Loucy (cell line): ENCODE data around the gene HNRNPUL2.

ENCODE experiments used
- H2AFZ ChIP-seq: fragments of 200-600 bp; sonication (generic); 2 replicates; pipeline ENCODE4 v1.6.0; 2016; ENCODE audit warnings: antibody characterized with exemption, mild to moderate bottlenecking, low read length, moderate library complexity
- H3F3A ChIP-seq: fragments of 200-600 bp; 2 replicates; pipeline ENCODE4 v1.6.0; 2016; ENCODE audit warnings: antibody characterized with exemption, low read depth, mild to moderate bottlenecking
- H3K27me3 ChIP-seq: fragments of 200-600 bp; sonication (generic); 2 replicates; pipeline ENCODE4 v1.6.1; 2014; ENCODE audit warnings: low read length, mild to moderate bottlenecking; ENCODE audit not compliant: insufficient read depth, poor library complexity, severe bottlenecking
- H3K36me3 ChIP-seq: fragments of 200-600 bp; sonication (generic); 2 replicates; pipeline ENCODE4 v1.6.1; 2016; ENCODE audit warnings: low read length; ENCODE audit not compliant: insufficient read depth
- H3K4me1 ChIP-seq: fragments of 200-600 bp; sonication (generic); 2 replicates; pipeline ENCODE4 v1.5.1; 2014; ENCODE audit warnings: low read length, mild to moderate bottlenecking; ENCODE audit not compliant: insufficient read depth, poor library complexity, severe bottlenecking
- H3K4me2 ChIP-seq: fragments of 200-600 bp; sonication (generic); 2 replicates; pipeline ENCODE4 v1.6.0; 2014; ENCODE audit warnings: antibody characterized with exemption, low read length, low read depth, mild to moderate bottlenecking; ENCODE audit not compliant: poor library complexity, severe bottlenecking
- H3K4me3 ChIP-seq: fragments of 200-600 bp; sonication (generic); 2 replicates; pipeline ENCODE4 v1.5.1; 2014; ENCODE audit warnings: low read length, mild to moderate bottlenecking, mixed read lengths; ENCODE audit not compliant: poor library complexity, severe bottlenecking
- H3K79me2 ChIP-seq: fragments of 200-600 bp; sonication (generic); 2 replicates; pipeline ENCODE4 v1.6.1; 2014; ENCODE audit warnings: low read length; ENCODE audit not compliant: insufficient read depth
- H3K9ac ChIP-seq: fragments of 200-600 bp; sonication (generic); 2 replicates; pipeline ENCODE4 v1.6.0; 2014; ENCODE audit warnings: mild to moderate bottlenecking, low read depth, low read length, moderate library complexity; ENCODE audit not compliant: poor library complexity, severe bottlenecking
- H3K9me2 ChIP-seq: fragments of 200-600 bp; sonication (generic); replicated peaks from 2 replicates; pipeline ENCODE4 v1.6.1; 2016; ENCODE audit warnings: low read depth, low read length, mixed read lengths
- H3K9me3 ChIP-seq: fragments of 200-600 bp; sonication (generic); 2 replicates; pipeline ENCODE4 v1.6.1; 2014; ENCODE audit warnings: mild to moderate bottlenecking, antibody characterized with exemption, low read length, low read depth; ENCODE audit not compliant: insufficient read depth
- H4K20me1 ChIP-seq: fragments of 200-600 bp; sonication (generic); 2 replicates; pipeline ENCODE4 v1.6.0; 2014; ENCODE audit warnings: antibody characterized with exemption, low read length, mild to moderate bottlenecking; ENCODE audit not compliant: insufficient read depth, poor library complexity, severe bottlenecking
- CTCF ChIP-seq: fragments of 200-600 bp; sonication (generic); conservative IDR thresholded peaks from 2 replicates; pipeline ENCODE4 v1.5.1; 2014; ENCODE audit warnings: mild to moderate bottlenecking, antibody characterized with exemption, low read length
- EZH2phosphoT487 ChIP-seq: fragments of 200-600 bp; IDR thresholded peaks from 2 replicates; pipeline ENCODE4 v1.6.1; 2018; ENCODE audit warnings: antibody characterized with exemption, mild to moderate bottlenecking, moderate library complexity, borderline replicate concordance

HNRNPUL2 gene

GRCh38 chr11:62707277-62707861 is 19.9 kb downstream of the HNRNPUL2 start, which contains the start of the genes BSCL2 and GNG3:
BSCL2 (minus strand) TSS chr11:62707424; CDS start chr11:62707195, 229 bp downstream.
GNG3 (plus strand) TSS chr11:62707676; CDS start chr11:62708296, 620 bp downstream.
- Histone ChIP-seq H3K27me3 (no peaks in the 10 kb centered on the region), H3K79me2 (no peaks in the 10 kb centered on the region), H3K9me3 (no peaks in the 10 kb centered on the region), H2AFZ (no peak within 1 kb of the TSS), H3K9ac (no peak within 1 kb of the TSS), H3K4me2 (peak within 1 kb of the TSS; percentile 42), H3K4me1 (peaks cover 13% of the 10 kb centered on the region), H3K4me3 (peak within 1 kb of the TSS; percentile 26), H3K9me2 (no peaks in the 10 kb centered on the region), H3K36me3 (peaks cover 46% of the 10 kb centered on the region), H4K20me1 (peaks cover 9% of the 10 kb centered on the region), H3F3A (peaks cover 6% of the 10 kb centered on the region)
- no peak for TF ChIP-seq CTCF
- TF ChIP-seq EZH2phosphoT487 = no peak

- no peaks in the 10 kb centered on the region for H3K27me3 ChIP-seq
- no peak for TF ChIP-seq EZH2phosphoT487
- peaks cover 9% of the 10 kb centered on the region for H4K20me1 ChIP-seq
- no peak overlapping the region for H2AFZ ChIP-seq
- peaks cover 42% of the 10 kb centered on the region for H3K36me3 ChIP-seq
- H3K4me3 ChIP-seq = no peak overlapping the region
- H3K79me2 ChIP-seq = no peaks in the 10 kb centered on the region
- no peak overlapping the region for H3K9ac ChIP-seq
- H3K9me2 ChIP-seq = no peaks in the 10 kb centered on the region
- no peaks in the 10 kb centered on the region for H3K9me3 ChIP-seq
- no peak overlapping the region for H3K4me2 ChIP-seq
- peaks cover 13% of the 10 kb centered on the region for H3K4me1 ChIP-seq
- H3F3A ChIP-seq = peaks cover 6% of the 10 kb centered on the region
Measured at GRCh38 chr11:62706850-62707247, 20.4 kb downstream of the HNRNPUL2 start.

- Histone ChIP-seq H3K4me3 (peak overlapping the region; percentile 73), H3K4me2 (peak overlapping the region; percentile 86), H3K9me3 (no peaks in the 10 kb centered on the region), H3K79me2 (no peaks in the 10 kb centered on the region), H4K20me1 (peaks cover 5% of the 10 kb centered on the region), H2AFZ (peak overlapping the region; percentile 37), H3K9me2 (no peaks in the 10 kb centered on the region), H3K9ac (peak overlapping the region; percentile 72), H3F3A (peaks cover 6% of the 10 kb centered on the region), H3K4me1 (peaks cover 13% of the 10 kb centered on the region), H3K27me3 (no peaks in the 10 kb centered on the region), H3K36me3 (peaks cover 36% of the 10 kb centered on the region)
- no peak for TF ChIP-seq CTCF
- no peak for TF ChIP-seq EZH2phosphoT487
Measured at GRCh38 chr11:62705880-62706849, 21.1 kb downstream of the HNRNPUL2 start.
